GM23248 (cell line): Measurements from ENCODE around the gene LRMDA.

ENCODE experiments used
- EZH2 ChIP-seq: fragments of 200-600 bp; sonication (generic); IDR thresholded peaks from 2 replicates; pipeline ENCODE4 v1.6.1; 2018; ENCODE audit warnings: antibody characterized with exemption, mild to moderate bottlenecking; ENCODE audit not compliant: insufficient read depth, poor library complexity, severe bottlenecking
- EZH2phosphoT487 ChIP-seq: fragments of 200-600 bp; sonication (generic); IDR thresholded peaks from 2 replicates; pipeline ENCODE4 v1.6.1; 2018; ENCODE audit warnings: antibody characterized with exemption, moderate library complexity, mild to moderate bottlenecking, low read depth; ENCODE audit not compliant: insufficient read depth

DNA sequence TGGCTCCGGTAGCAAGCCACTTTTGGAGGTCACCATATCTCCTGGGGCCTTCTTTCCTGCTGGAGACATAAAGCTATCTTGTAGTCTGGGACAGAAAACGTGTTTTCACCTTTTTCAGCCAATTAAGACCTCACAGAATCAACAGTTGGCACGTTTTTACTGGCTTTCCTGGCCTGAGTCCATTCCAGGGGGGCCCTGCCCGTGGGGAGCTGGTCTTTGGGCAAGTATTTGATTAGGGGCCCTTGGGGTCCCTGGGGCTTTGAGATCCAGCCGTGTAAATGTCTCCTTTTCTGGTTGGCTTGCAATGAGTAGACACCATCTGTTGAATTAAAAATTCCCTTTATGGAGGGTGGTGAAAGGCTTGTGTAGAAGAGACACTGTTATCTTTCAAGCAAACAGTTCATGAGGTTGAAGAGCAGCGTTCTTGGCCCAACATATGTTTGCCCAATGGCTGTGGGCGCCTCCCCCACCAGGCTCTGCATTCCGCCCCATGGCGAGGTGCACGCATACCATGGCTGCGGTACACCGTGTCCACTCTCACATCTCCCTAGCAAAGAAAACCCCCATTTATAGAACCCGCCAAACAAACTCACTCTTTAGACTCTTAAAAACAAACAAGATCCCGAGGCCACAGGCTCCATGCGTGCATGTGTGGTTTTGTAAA is 593.2 kb downstream of the LRMDA start:
- TF ChIP-seq EZH2 (no peak), EZH2phosphoT487 (no peak)
